ENCODE results near the gene ABCB6. TPM values are rescaled to one million over a fixed set of nuclear protein-coding genes. Genes with fewer than 3 reads are reported as not detected.

ABCB6 gene
- total and polyA plus RNA-seq, 10 of the 15 experiments (the other 5 are each of a cell fraction or from before 2014, with no cell fraction given) = 2.3 to 22.1 (median 13.8) TPM

GRCh38 chr2:219182331-219183150, 36.2 kb downstream of the ABCB6 start:
- H3K4me3 ChIP-seq = no peak overlapping the region
- in situ Hi-C loops (cut with MboI) = no loop called here
- ChIA-PET RAD21 (ENCODE audit: unreplicated experiment) (interaction anchor here (1.1 kb wide), 1 partner anchor 23 kb away, joined by 3 read pairs; no protein-coding TSS in a partner anchor), CTCF (interaction anchor here (0.7 to 1.4 kb wide), 3 partner anchors 11 to 283 kb away, joined by 3 to 4 read pairs (median 3); no protein-coding TSS in a partner anchor), POLR2A (interaction anchor here (0.5 to 2.5 kb wide), 3 partner anchors 17 to 29 kb away, joined by 3 to 8 read pairs (median 4); partner anchors contain the start of gene ZFAND2B), SMC1A (ENCODE audit: uncharacterized antibody, unreplicated experiment) (interaction anchor here (0.9 kb wide), 1 partner anchor 94 kb away, joined by 3 read pairs; no protein-coding TSS in a partner anchor)
- peaks cover 10% of the 10 kb centered on the region for H3K4me1 ChIP-seq (ENCODE audit: control insufficient read depth, insufficient read depth, low read length)
- 77% methylated on average over 8 of the region's 8 CpGs for WGBS (ENCODE audit: insufficient coverage, insufficient replicate concordance, low lambda C conversion rate, missing lambda C conversion rate)
- ATAC-seq (no peak), FAIRE-seq (no peak), DNase-seq (ENCODE audit: low read depth, low spot score) (no peak)
- peaks cover 17% of the 10 kb centered on the region for H3K79me2 ChIP-seq (ENCODE audit: control insufficient read depth, insufficient read depth, low read length)
- no peak overlapping the region for H3K4me2 ChIP-seq (ENCODE audit: control insufficient read depth, insufficient read depth)
- no peaks in the 10 kb centered on the region for H3K27me3 ChIP-seq (replicated peaks in 1 of 2; ENCODE audit: control insufficient read depth in 2 of 2, insufficient read depth in 2 of 2, low read length in 1 of 2)
- peaks cover 6 to 10% of the 10 kb centered on the region in 2 experiments; a peak in 3 of 4 replicates for H3K36me3 ChIP-seq (ENCODE audit: control insufficient read depth in 2 of 2, insufficient read depth in 2 of 2, low read length in 1 of 2)
- no peaks in the 10 kb centered on the region for H3K9me3 ChIP-seq (replicated peaks; ENCODE audit: control insufficient read depth, insufficient read depth, low read length)
- no peak overlapping the region for H3K27ac ChIP-seq (ENCODE audit: control insufficient read depth, insufficient read depth)
- H2AFZ ChIP-seq (ENCODE audit: control insufficient read depth, low read depth, low read length) = no peak overlapping the region
- BruUV-seq (replicated peaks) = no TSS peak
- no peak overlapping the region for H3K9ac ChIP-seq (ENCODE audit: control insufficient read depth, insufficient read depth, low read length)
- intact Hi-C loops (cut with micrococcal nuclease; ENCODE audit: unreplicated experiment) = no loop called here
- TF ChIP-seq IKZF1 (conservative IDR thresholded peaks at IDR 0.05) (no peak), MTA3 (IDR thresholded peaks at IDR 0.05; ENCODE audit: borderline replicate concordance, low read length) (no peak), SRF (IDR thresholded peaks at IDR 0.05; ENCODE audit: low read depth in 2 of 2, low read length in 2 of 2) (no peak), SP1 (IDR thresholded peaks at IDR 0.05; ENCODE audit: low read depth, low read length) (no peak), ZBTB4 (CRISPR knock-in tag; IDR thresholded peaks at IDR 0.05) (no peak), DPF2 (IDR thresholded peaks at IDR 0.05) (no peak), SUPT20H (IDR thresholded peaks at IDR 0.05; ENCODE audit: borderline replicate concordance, control insufficient read depth, low read depth, low read length) (no peak)
- H4K20me1 ChIP-seq (ENCODE audit: control insufficient read depth, insufficient read depth) = no peaks in the 10 kb centered on the region

All from GM12878 (cell line).